Neural progenitor cell (in vitro differentiated cells): ENCODE measurements around the gene PRRX2. TPM values are rescaled to one million over a fixed set of nuclear protein-coding genes. Genes with fewer than 3 reads are reported as not detected.

Source experiments
- DNase-seq: peaks from one replicate; pipeline ENCODE4 v3.0.0-alpha.2; 2016; ENCODE audit warnings: low spot score
- H2AFZ ChIP-seq: fragments of 200-600 bp; sonication (generic); replicated peaks from 2 replicates; pipeline ENCODE4 v1.6.1; 2016; ENCODE audit warnings: antibody characterized with exemption
- H3F3A ChIP-seq: fragments of 200-600 bp; sonication (generic); 2 replicates; pipeline ENCODE4 v1.6.1; 2016; ENCODE audit warnings: antibody characterized with exemption, low read depth
- H3K27ac ChIP-seq: fragments of 200-600 bp; sonication (generic); 2 replicates; pipeline ENCODE4 v1.5.1; 2016; ENCODE audit warnings: mild to moderate bottlenecking
- H3K27me3 ChIP-seq: fragments of 200-600 bp; sonication (generic); 2 replicates; pipeline ENCODE4 v1.6.1; 2016; ENCODE audit warnings: mild to moderate bottlenecking, moderate library complexity
- H3K36me3 ChIP-seq: fragments of 200-600 bp; sonication (generic); 2 replicates; pipeline ENCODE4 v1.5.1; 2016
- H3K4me1 ChIP-seq: fragments of 200-600 bp; sonication (generic); 2 replicates; pipeline ENCODE4 v1.6.1; 2016; ENCODE audit warnings: mixed run types
- H3K4me2 ChIP-seq: fragments of 200-600 bp; sonication (generic); 2 replicates; pipeline ENCODE4 v1.6.1; 2016
- H3K4me3 ChIP-seq: fragments of 200-600 bp; sonication (generic); 2 replicates; pipeline ENCODE4 v1.5.1; 2016
- H3K79me2 ChIP-seq: fragments of 200-600 bp; sonication (generic); 2 replicates; pipeline ENCODE4 v1.6.1; 2016; ENCODE audit warnings: low read depth
- H3K9ac ChIP-seq: fragments of 200-600 bp; sonication (generic); 2 replicates; pipeline ENCODE4 v1.6.1; 2016
- H3K9me3 ChIP-seq: fragments of 200-600 bp; sonication (generic); 2 replicates; pipeline ENCODE4 v1.5.1; 2016; ENCODE audit warnings: low read depth
- H4K20me1 ChIP-seq: fragments of 200-600 bp; sonication (generic); 2 replicates; pipeline ENCODE4 v1.6.1; 2016; ENCODE audit warnings: low read depth
- H3K27ac Mint-ChIP-seq: 3 replicates; pipeline ENCODE4 v1.8.0; 2021; ENCODE audit warnings: mixed read lengths
- H3K27me3 Mint-ChIP-seq: 2 replicates; pipeline ENCODE4 v1.8.0; 2022; ENCODE audit warnings: low read depth, mild to moderate bottlenecking, inconsistent platforms, moderate library complexity, mixed read lengths; ENCODE audit not compliant: insufficient read depth
- H3K36me3 Mint-ChIP-seq: 3 replicates; pipeline ENCODE4 v1.8.0; 2021; ENCODE audit warnings: mixed read lengths
- H3K4me1 Mint-ChIP-seq: 3 replicates; pipeline ENCODE4 v1.8.0; 2021; ENCODE audit warnings: mixed read lengths
- H3K4me3 Mint-ChIP-seq: 3 replicates; pipeline ENCODE4 v1.8.0; 2021; ENCODE audit warnings: mild to moderate bottlenecking, moderate library complexity, mixed read lengths
- H3K9me3 Mint-ChIP-seq: 3 replicates; pipeline ENCODE4 v1.8.0; 2020; ENCODE audit warnings: mixed read lengths
- EZH2 ChIP-seq: fragments of 200-600 bp; sonication (generic); IDR thresholded peaks from 2 replicates; pipeline ENCODE4 v1.6.1; 2017; ENCODE audit warnings: antibody characterized with exemption, mild to moderate bottlenecking, moderate library complexity
- EZH2phosphoT487 ChIP-seq: fragments of 200-600 bp; sonication (generic); IDR thresholded peaks from 2 replicates; pipeline ENCODE4 v1.6.1; 2017; ENCODE audit warnings: antibody characterized with exemption
- total RNA-seq: library from RNA; depleted of rRNA; stranded (reverse); fragments of >200 nt; gene quantifications from 2 replicates; pipeline ENCODE4 v1.2.3, GENCODE V29; 2015; ENCODE audit warnings: low replicate concordance
- TF ChIP-seq, protein P1 (sequence below): fragments of 200-600 bp; sonication (generic); IDR thresholded peaks from 2 replicates; pipeline ENCODE4 v1.5.1; 2017; ENCODE audit warnings: antibody characterized with exemption, mild to moderate bottlenecking

PRRX2 gene
- total RNA-seq, 1 donor from 2014 or later = 1.5 TPM

DNA sequence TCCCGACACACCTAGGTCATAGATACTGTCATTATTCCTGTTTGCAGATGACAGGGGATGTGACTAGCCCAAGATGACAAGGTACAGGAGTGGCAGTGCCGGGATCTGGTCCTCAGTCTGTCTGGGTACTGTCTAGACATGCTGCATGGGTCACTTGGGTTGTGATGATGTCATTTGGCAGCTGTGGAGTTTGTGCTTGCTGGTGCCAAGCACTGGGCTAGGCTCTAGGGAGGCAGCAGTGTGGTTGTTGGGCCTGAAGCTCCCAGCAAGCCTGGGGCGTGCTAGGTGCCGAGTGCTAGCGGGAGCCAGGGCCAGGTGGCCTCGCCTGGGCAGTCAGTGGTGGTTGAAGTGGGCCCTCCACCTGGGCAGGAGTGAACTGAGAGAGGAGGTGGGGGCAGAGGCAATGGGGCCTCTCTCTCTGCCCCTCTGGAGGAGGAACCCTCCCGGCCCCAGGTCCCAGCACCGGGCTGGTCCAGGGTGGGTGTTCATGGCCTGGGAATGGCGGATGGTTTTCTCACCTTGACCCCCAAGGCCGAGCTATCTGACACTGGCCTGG, 14.7 kb upstream of the PRRX2 start:
- TF ChIP-seq EZH2phosphoT487 (no peak), EZH2 (no peak)
- TF ChIP-seq, protein P1, sequence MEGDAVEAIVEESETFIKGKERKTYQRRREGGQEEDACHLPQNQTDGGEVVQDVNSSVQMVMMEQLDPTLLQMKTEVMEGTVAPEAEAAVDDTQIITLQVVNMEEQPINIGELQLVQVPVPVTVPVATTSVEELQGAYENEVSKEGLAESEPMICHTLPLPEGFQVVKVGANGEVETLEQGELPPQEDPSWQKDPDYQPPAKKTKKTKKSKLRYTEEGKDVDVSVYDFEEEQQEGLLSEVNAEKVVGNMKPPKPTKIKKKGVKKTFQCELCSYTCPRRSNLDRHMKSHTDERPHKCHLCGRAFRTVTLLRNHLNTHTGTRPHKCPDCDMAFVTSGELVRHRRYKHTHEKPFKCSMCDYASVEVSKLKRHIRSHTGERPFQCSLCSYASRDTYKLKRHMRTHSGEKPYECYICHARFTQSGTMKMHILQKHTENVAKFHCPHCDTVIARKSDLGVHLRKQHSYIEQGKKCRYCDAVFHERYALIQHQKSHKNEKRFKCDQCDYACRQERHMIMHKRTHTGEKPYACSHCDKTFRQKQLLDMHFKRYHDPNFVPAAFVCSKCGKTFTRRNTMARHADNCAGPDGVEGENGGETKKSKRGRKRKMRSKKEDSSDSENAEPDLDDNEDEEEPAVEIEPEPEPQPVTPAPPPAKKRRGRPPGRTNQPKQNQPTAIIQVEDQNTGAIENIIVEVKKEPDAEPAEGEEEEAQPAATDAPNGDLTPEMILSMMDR = no peak
- no peak for DNase-seq
- peaks cover 6% of the 10 kb centered on the region for H3F3A ChIP-seq
- no peaks in the 10 kb centered on the region for H3K79me2 ChIP-seq
- H3K9me3 ChIP-seq = no peaks in the 10 kb centered on the region
- no peaks in the 10 kb centered on the region for H3K4me1 ChIP-seq
- no peak overlapping the region for H3K9ac ChIP-seq
- H3K36me3 Mint-ChIP-seq = no peaks in the 10 kb centered on the region
- H3K4me3 ChIP-seq = no peak overlapping the region
- no peaks in the 10 kb centered on the region for H3K9me3 Mint-ChIP-seq
- H3K4me2 ChIP-seq = no peak overlapping the region
- H3K4me1 Mint-ChIP-seq = peaks cover 16% of the 10 kb centered on the region
- no peaks in the 10 kb centered on the region for H3K27me3 ChIP-seq
- H3K27ac ChIP-seq = no peak overlapping the region
- no peak overlapping the region for H3K4me3 Mint-ChIP-seq
- H3K27ac Mint-ChIP-seq = peak overlapping the region; percentile 65
- no peaks in the 10 kb centered on the region for H3K36me3 ChIP-seq
- H3K27me3 Mint-ChIP-seq = peaks cover 8% of the 10 kb centered on the region
- H2AFZ ChIP-seq = no peak overlapping the region
- H4K20me1 ChIP-seq = no peaks in the 10 kb centered on the region

DNA sequence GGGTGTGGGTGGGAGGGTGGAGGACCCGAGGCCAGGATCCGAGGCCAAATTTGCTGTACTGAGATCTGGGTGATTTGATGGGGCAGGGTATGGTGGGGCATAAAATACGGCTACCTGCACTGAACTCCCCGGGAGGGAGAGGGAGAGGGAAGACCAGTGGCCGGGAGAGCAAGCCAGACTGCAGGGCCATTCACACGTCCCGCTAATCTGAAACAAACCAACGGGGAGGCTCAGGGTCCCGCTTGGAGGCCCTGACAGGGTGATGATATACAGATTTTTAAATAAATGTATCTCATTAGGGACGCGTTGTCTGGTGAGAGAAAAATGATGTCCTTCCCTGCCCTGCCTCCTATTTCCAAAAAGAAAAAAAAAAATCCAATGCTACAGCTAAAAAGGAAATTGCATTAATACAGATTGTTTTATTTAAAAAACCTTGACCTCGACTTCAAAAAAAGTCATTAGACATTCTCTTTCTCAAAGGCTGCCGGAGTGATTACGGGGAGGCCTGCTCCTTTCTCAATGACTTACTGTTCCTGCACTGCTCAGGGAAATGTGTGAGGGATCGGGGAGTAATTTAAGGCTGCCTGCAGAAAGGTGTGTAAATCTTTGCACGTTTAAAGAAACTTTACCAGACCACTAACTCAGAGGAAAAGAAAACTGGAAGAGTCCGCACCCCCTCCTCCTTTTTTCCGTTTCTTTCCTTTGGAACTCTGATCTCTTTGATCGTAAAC, 11.5 kb upstream of the PRRX2 start:
- no peaks in the 10 kb centered on the region for H3K27me3 ChIP-seq
- H4K20me1 ChIP-seq = no peaks in the 10 kb centered on the region
- no peaks in the 10 kb centered on the region for H3K9me3 ChIP-seq
- no peak overlapping the region for H3K4me2 ChIP-seq
- no peaks in the 10 kb centered on the region for H3K79me2 ChIP-seq
- H3K36me3 Mint-ChIP-seq = no peaks in the 10 kb centered on the region
- peaks cover 10% of the 10 kb centered on the region for H3K4me1 Mint-ChIP-seq
- no peak overlapping the region for H3K9ac ChIP-seq
- no peak for DNase-seq
- no peaks in the 10 kb centered on the region for H3K36me3 ChIP-seq
- H3K27me3 Mint-ChIP-seq = peaks cover 5% of the 10 kb centered on the region
- TF ChIP-seq EZH2phosphoT487 (no peak), EZH2 (no peak)
- TF ChIP-seq, protein P1 = no peak
- H3F3A ChIP-seq = peaks cover 6% of the 10 kb centered on the region
- no peak overlapping the region for H3K27ac ChIP-seq
- H2AFZ ChIP-seq = no peak overlapping the region
- H3K27ac Mint-ChIP-seq = peak overlapping the region; percentile 46
- H3K4me1 ChIP-seq = no peaks in the 10 kb centered on the region
- no peaks in the 10 kb centered on the region for H3K9me3 Mint-ChIP-seq
- H3K4me3 Mint-ChIP-seq = no peak overlapping the region
- H3K4me3 ChIP-seq = no peak overlapping the region

DNA sequence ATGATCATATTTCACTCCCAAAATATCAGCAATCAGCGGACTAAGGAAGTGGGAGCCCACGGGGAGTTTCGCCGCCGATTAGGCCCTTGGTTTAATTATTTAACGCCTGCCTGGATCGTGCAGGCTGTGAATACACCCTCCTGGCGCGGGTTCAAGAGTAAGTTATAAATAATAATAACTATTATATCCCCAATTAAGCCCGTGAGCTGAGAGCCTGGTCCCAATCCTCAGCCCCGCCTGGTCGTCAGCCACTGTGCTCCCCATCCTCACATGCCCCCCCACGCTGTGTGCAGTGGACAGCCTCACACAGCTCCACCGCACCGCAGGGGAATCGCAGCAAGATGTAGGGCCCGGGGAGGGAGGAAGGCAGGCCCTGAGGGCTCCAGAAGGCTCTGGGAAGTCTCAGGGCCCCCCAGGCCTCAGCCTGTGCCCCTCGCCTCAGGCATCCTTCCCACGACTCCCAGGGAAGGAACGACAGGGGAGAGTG, 10.8 kb upstream of the PRRX2 start:
- Histone ChIP-seq H3F3A (peaks cover 6% of the 10 kb centered on the region), H3K27me3 (no peaks in the 10 kb centered on the region), H3K4me3 (no peak overlapping the region), H3K4me2 (no peak overlapping the region), H3K36me3 (no peaks in the 10 kb centered on the region), H3K4me1 (no peaks in the 10 kb centered on the region), H3K9me3 (no peaks in the 10 kb centered on the region), H3K9ac (no peak overlapping the region), H4K20me1 (no peaks in the 10 kb centered on the region), H3K27ac (no peak overlapping the region), H2AFZ (no peak overlapping the region), H3K79me2 (no peaks in the 10 kb centered on the region)
- TF ChIP-seq EZH2 (no peak), EZH2phosphoT487 (no peak)
- TF ChIP-seq, protein P1 = no peak
- DNase-seq = no peak
- peaks cover 10% of the 10 kb centered on the region for H3K4me1 Mint-ChIP-seq
- no peaks in the 10 kb centered on the region for H3K36me3 Mint-ChIP-seq
- no peak overlapping the region for H3K4me3 Mint-ChIP-seq
- peaks cover 5% of the 10 kb centered on the region for H3K27me3 Mint-ChIP-seq
- H3K9me3 Mint-ChIP-seq = no peaks in the 10 kb centered on the region
- no peak overlapping the region for H3K27ac Mint-ChIP-seq
